Superior temporal gyrus (tissue), 1 donor: ENCODE results near the gene UTF1.
A peak's percentile ranks its signal among the peaks of the same experiment; 100 is the strongest.
"Not testable (repeated sequence)": the region's sequence is repeated elsewhere in the genome, so short reads cannot be mapped to it uniquely, and the experiment has no call there.

Experiments used
- DNase-seq: peaks from one replicate; pipeline ENCODE4 v3.0.0-alpha.2; 2016; ENCODE audit errors: extremely low spot score

The UTF1 gene

DNA sequence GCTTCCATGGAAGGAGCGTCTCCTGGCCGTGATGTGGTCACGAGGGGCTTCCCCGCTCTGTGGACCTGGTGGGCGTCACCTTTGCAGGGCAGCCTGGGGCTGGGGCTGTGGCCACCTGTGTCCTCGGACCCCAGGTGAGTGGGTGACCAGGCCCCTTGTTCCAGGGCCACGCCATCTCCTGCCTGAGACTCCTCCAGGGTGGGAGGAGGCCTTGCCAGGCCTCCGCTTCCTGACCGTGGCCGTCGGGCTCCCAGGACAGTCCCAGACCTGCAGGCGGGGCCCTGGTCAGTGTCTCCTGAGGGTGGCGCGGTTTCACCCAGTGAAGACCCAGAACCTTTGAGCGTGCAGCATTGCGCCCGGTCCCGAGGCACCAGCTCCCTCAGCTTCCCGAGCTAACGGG lies 20.4 kb upstream of the UTF1 start:
- DNase-seq, result no peak

DNA sequence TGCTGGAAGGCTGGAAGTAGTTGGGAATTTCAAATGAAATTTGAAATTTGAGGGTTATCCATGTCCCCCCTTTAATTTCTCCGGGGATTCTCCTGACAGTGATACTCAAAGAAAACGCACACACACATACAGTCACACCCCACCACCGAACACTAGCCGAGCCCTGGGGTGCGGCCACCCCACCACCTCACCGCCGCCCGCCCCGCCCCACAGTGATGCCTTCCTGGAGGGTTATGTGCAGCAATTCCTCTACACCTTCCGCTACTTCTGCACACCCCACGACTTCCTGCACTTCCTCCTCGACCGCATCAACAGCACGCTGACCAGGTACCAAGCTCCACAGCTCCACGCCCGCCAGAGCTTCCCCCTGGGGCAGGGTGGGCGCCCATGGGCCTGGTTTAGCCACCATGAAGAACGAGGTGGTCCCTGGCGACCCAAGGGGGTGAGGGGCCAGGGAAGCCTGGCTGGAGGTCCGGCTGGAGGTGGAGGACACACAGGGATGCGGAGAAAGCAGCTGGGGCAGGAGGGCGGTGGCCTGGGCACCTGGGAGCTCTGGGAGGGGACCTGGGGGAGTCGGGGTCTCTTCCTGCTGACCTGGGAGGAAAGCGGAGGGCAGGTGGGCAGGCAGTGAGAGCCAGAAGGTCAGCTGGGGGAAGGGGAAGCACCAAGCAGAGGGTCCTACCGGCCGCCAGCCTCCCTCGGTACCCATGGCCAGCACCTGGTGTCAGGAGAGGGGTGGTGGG lies 19.4 kb upstream of the UTF1 start:
- no peak for DNase-seq

DNA sequence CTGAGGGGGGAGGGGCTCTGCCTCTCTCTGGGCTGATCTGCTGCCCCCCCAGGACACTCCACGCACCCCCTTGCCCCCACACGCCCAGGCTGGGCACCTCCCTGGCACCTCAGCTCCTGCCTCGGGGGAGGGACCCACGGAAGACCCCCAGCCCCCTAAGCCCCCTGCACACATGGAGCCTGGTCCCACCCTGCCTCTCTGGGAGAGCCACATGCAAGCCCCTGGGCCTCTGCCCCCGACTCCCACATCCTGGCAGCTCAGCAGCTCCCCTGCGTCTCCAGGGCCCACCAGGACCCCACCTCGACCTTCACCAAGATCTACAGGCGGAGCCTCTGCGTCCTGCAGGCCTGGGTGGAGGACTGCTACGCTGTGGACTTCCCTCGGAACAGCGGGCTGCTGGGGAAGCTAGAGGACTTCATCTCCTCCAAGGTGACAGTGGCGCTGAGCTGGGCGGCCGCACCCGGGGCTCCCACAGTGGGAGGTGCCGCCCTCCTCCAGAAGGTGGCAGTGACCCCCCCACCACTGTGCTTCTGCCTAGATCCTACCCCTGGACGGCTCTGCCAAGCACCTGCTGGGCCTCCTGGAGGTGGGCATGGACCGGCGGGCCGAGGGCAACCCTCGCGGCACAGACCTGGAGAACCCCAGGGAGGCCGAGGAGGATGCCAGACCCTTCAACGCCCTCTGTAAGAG lies 18.7 kb upstream of the UTF1 start:
- DNase-seq, result no peak

DNA sequence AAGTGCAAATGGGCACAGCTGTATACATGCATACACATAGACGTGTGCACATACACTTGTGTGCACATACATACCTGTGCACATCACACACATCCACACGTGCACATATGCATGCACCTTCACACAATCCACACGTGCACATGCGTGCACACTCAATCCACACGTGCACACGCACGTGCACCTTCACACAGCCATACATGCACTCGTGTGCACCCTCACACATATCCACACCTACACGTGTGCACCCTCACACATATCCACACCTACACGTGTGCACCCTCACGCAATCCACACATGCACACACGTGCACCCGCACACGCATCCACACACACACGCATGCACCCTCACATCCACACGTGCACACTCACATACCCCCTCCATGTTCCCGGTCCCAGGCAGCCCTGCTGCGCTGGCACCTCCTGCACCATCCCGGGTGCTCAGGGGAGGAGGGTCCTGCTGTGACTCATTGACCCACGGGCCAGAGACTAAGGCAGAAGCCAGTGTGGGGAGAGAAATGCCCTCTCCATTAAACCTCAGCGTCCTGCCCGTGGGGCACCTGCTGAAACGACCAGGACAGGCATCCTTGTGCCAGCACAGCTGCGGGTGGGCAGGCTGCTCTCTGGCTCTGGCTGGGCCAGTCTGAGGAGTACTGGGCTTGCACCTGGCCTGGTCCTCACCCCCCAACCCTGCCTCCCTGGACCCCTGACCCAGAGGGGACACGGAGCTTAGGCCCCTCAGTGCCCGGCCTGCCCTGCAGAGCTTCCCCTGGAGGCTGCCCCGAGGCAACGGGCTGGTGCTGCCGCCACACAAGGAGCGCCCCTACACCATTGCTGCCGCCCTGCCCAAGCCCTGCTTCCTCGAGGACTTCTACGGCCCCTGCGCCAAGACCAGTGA lies 17.8 kb upstream of the UTF1 start:
- DNase-seq, result no peak

DNA sequence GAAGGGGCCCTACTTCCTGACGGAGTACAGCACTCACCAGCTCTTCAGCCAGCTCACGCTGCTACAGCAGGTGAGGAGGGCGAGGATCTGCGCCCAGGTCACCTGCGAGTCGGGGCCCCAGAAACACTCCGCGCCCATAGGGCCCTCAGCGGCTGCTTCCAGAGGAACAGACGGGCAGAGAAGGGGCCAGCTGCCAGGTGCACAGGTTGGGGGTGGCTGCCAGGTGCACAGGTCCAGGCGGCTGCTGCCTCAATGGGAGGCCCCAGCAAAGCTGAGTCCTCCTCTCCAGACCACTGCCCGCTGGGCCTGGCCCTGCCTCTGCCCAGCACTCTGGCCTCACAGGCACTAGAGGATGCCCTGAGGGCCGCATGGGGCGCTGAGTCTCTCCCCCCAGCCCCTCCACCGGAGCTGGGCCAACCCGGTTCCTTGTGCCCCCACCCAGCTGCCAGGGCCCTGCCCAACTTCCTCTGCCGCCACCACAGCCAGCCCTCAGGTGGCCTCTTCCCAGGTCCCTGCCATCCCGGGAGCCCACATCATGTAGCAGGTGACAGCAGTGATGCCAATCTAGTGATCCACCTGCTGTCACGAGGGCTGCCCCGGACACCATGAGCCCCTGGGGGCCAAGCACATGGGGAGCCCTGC lies 17.0 kb upstream of the UTF1 start:
- no peak for DNase-seq

DNA sequence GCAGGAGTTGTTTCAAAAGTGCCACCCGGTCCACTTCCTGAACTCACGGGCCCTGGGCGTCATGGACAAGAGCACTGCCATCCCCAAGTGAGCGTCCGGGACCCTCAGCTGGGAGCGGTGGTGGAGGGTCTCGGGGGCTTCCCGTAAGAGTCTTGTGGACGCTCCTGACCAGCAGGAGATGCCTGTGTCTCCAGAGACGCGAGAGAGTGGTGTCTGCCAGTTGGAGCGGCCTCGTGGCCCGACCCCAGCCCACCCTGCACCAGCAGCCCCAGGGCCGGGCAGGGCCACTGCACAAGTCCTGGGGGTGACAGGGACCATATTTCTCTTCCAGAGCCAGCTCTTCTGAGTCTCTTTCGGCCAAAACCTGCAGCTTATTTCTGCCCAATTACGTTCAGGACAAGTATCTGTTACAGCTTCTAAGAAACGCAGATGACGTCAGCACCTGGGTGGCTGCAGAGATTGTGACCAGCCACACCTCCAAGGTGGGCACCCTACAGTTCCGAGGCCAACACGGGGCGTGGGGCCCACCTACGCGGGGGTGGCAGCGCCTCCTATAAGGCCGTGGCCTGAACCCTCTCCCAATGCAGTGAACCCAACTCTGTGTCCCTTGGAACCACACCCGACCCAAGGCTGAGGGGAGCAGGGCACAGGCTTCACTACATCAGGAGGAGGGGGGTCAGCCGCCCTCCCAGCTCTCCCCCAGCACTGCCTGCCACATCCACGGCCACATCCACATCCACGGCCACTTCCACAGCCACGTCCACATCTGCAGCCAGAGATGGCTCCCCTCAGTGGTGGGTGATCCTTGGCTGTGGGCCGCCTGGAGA lies 16.2 kb upstream of the UTF1 start:
- no peak for DNase-seq

DNA sequence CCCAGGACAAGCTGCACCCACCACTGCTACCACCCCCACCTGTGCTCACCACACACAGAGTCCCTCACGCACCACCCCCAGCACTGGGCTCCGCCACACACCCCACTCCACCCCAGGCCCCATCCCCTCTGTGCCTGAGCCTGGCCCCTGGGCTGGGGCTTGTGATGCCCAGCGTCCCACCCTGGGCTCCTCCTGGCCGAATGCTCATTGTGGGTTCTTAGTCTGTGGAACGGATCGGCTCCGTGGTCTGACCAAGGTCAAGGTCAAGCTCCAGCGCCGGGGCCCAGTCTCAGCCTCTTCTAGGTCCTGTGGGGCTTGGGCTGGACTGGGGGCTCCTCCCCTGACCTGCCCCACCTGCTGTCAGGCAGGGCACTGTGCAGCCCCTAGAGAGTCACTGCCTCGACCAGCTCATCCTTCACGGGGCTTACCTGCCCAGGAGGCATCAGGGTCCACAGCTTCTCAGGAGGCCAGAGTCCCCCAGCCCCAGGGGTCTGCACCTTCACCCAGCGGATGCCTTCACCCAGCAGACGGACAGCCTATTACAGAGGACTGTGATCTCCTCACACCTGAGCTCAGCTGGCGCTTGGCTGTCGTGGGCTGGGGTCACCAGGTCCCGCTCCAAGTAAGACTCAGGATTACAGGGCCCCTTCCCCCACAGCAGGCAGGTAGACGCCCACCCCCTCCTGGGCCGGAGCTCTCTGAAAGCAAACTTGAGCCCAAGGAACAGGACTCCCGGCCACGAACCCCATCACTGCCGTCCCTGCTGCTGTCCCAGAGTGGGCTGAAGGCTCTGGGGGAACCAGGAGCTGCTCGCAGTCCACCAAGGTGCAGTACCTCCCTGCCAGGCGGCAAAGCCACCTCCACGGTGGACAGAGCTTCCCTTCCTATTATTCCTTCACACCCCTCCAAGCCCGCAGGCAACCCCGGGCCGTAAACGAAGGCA lies 15.3 kb upstream of the UTF1 start:
- no peak for DNase-seq

DNA sequence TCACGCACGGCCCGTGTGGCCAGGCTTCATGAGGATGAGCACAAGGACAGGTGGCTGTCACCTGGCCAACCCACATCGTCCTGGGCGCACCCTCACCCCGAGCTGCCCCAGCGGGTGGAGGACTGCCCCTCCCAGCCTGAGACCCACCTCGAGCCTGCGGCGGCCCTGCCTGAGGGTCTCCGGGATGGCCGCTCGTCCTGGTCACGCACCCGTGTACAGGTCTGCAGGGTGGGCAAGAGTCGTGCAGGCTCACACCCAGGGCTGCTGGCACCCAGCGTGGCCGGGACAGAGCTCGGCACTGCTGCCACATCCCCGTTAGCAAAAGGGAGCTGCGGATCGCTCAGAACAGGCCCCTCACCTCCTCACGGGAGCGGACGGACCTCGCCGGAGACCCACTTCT lies 14.4 kb upstream of the UTF1 start:
- DNase-seq, result no peak

DNA sequence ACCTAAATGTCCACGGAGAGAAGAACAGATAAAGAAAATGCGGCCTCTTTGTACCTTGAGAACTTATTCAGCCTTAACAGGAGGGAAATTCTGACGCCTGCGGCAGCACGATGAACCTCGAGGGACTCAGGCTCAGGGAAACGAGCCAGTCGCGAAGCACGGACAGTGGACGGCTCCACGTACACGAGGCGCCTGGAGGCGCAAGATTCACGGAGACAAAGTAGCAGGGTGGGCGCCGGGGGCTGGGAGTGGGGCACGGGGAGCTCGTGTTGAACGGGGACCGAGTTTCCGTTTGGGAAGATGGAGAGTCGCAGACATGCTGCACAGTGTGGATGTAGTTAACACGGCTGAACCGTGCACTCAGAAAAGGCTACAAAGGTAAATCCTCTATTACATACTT lies 13.2 kb upstream of the UTF1 start:
- no peak for DNase-seq

DNA sequence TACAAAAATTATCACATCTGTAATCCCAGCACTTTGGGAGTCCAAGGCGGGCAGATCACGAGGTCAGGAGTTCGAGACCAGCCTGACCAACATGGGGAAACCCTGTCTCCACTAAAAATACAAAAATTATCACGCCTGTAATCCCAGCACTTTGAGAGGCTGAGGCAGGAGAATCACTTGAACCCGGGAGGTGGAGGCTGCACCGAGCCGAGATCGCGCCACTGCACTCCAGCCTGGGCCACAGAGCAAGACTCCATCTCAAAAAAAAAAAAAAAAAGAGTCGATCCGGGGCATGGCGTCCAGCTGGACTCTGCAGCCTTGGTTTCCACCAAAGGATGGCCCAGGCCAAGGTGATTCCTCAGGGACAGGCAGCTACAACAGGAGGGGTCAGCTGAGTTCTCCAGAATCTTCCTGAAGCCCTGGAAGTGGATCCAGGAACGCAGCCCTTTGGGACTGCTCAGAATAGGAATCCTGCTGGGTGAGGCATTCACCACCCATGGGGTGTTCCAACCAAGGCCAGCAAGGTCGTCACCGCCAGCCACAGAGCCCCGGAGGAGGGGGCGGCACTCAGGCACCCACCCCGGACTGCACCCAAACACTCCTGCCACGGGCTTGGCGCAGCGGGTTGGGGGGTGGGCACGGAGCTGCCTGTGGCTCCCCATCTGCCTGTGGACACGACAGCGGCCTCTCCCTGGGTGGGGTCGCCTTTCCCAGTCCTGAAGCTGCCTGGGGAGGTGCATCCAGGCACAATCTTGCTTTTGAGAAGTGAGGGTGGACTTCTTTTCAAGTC lies 12.0 kb upstream of the UTF1 start:
- DNase-seq, result no peak

DNA sequence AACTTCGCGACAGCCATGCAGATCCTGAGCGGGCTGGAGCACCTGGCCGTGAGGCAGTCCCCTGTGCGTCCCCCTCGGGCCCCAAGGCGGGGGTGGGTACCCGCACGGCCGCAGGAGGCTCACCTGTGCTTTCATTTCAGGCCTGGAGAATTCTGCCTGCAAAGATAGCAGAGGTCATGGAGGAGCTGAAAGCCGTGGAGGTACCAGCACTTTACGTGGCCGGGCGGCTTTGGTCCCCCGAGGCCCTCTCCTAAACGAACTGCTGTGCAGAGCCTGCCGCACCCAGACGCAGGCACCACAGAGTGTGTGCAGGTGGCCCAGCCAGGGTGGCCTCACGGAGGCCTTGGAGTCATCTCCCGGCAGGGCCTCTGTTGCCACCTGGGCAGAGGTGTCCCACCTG lies 11.1 kb upstream of the UTF1 start:
- no peak for DNase-seq

DNA sequence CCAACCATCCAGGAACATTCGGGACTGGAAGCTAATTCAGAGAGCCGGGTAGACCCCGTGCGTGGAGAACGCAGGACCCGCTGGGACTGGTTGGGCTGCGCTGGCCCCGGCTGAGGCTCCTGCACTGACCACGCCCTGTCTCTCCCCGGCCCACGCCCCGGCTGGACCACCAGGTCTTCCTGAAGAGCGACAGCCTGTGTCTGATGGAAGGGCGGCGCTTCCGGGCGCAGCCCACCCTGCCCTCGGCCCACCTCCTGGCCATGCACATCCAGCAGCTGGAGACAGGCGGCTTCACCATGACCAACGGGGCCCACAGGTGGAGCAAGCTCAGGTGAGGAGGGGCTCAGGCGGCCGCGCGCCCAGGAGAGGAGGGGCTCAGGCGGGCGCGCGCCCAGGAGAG lies 10.2 kb upstream of the UTF1 start:
- no peak for DNase-seq

DNA sequence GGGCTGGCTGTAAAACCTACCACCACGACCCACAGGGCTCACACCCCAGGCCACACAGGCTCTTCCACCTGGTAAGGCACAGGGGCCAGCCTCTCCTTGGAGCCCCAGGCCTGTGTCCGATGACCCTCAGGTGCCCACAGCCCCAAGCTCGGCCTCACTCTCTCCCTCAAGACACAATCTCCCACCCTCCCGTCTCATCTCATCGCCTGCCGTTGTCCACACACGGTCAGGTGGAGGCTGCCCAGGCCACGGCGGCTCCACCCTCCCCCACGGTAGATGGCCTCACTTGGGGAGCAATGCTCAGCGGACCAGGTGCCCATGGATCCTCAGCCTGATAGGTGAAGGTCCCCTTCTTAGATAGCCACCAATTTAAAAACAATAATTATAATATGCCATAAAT lies 8.7 kb upstream of the UTF1 start:
- DNase-seq, result no peak

DNA sequence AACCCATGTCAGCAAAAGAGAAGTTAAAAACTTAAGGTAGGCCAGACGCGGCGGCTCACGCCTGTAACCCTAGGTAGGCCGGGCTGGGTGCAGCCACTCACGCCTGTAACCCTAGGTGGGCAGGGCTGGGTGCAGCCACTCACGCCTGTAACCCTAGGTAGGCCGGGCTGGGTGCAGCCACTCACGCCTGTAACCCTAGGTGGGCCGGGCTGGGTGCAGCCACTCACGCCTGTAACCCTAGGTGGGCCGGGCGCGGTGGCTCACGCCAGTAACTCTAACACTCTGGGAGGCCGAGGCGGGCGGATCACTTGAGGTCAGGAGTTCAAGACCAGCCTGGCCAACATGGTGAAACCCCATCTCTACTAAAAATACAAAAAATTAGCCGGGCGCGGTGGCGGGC lies 8.3 kb upstream of the UTF1 start:
- not testable (repeated sequence) for DNase-seq

DNA sequence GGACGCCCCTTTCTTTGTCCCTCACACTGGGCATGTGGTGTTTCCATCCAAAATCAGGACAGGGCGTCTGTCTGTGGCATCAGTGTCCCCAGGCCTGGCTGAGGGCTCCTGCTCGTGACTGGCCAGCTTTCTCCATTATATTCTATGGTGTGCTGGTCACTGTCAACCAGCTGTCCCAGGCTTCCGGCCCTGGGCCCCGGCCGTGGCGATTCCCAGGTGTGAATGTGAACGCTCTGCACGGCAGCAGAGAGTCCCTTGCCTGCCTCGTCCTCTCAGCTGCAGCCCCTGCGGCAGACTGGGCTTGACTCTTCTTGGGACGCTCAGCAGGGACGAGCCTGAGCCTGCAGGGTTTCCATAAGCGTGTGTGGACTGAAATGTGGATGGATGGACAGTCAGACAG lies 5.9 kb upstream of the UTF1 start:
- DNase-seq, result no peak

DNA sequence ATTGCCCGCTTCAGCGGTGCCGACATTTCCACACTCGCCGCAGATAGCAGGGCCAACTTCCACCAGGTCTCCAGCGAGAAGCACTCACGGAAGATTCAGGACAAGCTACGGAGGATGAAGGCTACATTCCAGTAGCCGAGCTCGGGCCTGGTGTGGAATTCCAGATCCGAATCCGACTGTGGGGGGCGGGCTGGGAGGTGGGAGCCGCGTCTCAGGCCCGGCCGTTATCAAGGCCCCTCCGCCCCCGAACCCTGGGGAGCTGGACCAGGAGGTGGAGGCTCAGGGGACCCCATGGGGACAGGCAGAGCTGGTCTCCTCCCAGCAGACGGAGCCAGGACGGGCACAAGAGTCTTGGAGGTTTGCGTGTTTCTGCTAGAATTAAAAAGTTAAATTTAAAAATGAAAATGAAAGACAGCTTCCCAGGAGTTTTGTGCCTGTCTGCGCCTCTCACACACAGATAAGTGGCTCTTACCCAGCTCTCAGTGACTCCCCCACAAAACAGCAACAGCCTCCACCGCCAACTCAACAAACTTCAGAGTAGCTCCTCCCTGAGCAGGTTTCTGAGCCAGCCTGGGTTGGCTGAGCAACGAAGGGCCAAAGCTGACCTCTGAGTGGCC lies 5.2 kb upstream of the UTF1 start:
- DNase-seq, result peak; percentile 20

DNA sequence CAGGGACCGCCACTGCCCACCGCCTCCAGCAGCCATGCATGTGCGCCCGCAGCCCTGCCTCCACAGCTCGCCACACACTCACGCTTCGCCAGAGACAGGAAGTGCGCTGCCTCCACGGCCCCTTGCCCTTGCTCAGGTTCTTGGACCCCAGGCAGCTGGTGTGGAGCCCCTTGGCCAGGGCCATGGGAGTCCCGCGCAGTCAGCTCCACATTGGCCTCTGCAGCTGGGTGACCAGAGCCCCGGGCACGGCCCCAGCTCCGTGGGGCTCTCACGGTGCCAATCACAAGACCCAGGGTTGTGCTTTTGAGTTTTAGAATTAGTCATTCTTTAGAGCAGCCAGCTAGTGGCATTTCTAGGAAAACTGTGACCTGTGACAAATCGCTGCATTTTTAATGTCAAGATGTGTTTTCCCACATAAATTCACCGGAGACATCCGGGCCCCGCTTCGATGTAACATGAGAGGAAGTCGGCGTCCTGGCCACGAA lies 4.3 kb upstream of the UTF1 start:
- DNase-seq, result no peak

DNA sequence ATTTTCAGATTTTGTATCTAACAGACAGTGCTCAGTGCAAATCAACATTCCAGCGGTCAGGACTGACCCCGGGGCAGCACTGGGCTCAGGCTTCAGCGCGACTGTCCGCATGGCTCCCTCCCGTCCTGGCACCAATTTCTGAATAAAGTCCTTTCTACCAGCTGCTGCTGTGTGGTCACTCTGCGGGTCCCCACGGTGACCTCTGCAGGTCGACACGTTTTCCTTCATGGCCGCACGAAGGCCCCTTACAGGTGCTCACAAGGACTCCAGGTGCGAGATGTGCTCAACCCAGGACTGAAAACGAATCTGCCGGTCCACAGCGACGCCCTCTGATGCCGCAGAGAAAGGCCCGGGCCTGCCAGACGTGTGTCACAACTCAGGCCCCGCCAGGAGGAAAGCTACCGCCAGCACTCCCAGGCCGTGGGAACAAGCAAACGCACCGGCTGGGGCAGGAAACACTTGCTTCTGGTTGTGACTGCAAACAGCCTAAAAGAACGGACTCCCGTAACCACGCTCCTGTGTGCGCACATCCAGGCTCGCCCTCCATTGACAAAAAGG lies 3.7 kb upstream of the UTF1 start:
- no peak for DNase-seq
